ENCODE data around the gene PKD1L1.
"Not testable (repeated sequence)": the region's sequence is repeated elsewhere in the genome, so short reads cannot be mapped to it uniquely, and the experiment has no call there.

DNA sequence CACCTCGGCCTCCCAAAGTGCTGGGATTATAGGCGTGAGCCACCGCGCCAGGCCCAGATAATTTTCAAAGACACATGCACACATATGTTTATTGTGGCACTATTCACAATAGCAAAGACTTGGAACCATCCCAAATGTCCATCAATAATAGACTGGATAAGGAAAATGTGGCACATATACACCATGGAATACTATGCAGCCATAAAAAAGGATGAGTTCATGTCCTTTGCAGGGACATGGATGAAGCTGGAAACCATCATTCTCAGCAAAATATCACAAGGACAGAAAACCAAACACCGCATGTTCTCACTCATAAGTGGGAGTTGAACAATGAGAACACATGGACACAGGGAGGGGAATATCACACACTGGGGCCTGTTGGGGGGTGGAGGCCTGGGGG is 32.4 kb upstream of the PKD1L1 start:
- TF ChIP-seq, protein P1, sequence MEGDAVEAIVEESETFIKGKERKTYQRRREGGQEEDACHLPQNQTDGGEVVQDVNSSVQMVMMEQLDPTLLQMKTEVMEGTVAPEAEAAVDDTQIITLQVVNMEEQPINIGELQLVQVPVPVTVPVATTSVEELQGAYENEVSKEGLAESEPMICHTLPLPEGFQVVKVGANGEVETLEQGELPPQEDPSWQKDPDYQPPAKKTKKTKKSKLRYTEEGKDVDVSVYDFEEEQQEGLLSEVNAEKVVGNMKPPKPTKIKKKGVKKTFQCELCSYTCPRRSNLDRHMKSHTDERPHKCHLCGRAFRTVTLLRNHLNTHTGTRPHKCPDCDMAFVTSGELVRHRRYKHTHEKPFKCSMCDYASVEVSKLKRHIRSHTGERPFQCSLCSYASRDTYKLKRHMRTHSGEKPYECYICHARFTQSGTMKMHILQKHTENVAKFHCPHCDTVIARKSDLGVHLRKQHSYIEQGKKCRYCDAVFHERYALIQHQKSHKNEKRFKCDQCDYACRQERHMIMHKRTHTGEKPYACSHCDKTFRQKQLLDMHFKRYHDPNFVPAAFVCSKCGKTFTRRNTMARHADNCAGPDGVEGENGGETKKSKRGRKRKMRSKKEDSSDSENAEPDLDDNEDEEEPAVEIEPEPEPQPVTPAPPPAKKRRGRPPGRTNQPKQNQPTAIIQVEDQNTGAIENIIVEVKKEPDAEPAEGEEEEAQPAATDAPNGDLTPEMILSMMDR (IDR thresholded peaks at IDR 0.05) = not testable (repeated sequence)
- TF ChIP-seq POLR2A, EP300, POLR2AphosphoS5 (IDR thresholded peaks at IDR 0.05): not testable (repeated sequence)

Measured in suprapubic skin (tissue), 4 donors.